ENCODE measurements around the gene MATN4. TPM values are rescaled to one million over a fixed set of nuclear protein-coding genes. Genes with fewer than 3 reads are reported as not detected.

Gene MATN4
- total and polyA plus RNA-seq, 2 of the 13 experiments (the other 11 are each of a cell fraction or from before 2014, with no cell fraction given), result not detected

- TF ChIP-seq ZNF704 (CRISPR knock-in tag; IDR thresholded peaks at IDR 0.05; ENCODE audit: borderline replicate concordance), result no peak
- no peak for TF ChIP-seq ZNF678 (CRISPR knock-in tag; IDR thresholded peaks at IDR 0.05)
- no peak for TF ChIP-seq ZFP36L1 (CRISPR knock-in tag; IDR thresholded peaks at IDR 0.05)
- TF ChIP-seq RCOR2 (CRISPR knock-in tag; IDR thresholded peaks at IDR 0.05), result no peak
- no peak for TF ChIP-seq ZNF615 (CRISPR knock-in tag; IDR thresholded peaks at IDR 0.05; ENCODE audit: borderline replicate concordance)
- TF ChIP-seq ZMAT3 (CRISPR knock-in tag; conservative IDR thresholded peaks at IDR 0.05), result 0 out of 2 replicates have a peak, but pooled peaks have one; percentile 21
- no peak for TF ChIP-seq RBM39 (IDR thresholded peaks at IDR 0.05; ENCODE audit: low read depth, low read length, poor library complexity, severe bottlenecking)
- TF ChIP-seq ZNF3 (CRISPR knock-in tag; IDR thresholded peaks at IDR 0.05), result no peak
- TF ChIP-seq ZNF510 (CRISPR knock-in tag; IDR thresholded peaks at IDR 0.05; ENCODE audit: low read depth), result peak; percentile 71; the same call in 1 of the 2 replicates
- no peak for TF ChIP-seq MEIS2 (CRISPR knock-in tag; IDR thresholded peaks at IDR 0.05)
- no peak for TF ChIP-seq STAG1 (CRISPR knock-in tag; IDR thresholded peaks at IDR 0.05)
- no peak for TF ChIP-seq NFIB (CRISPR knock-in tag; IDR thresholded peaks at IDR 0.05; ENCODE audit: borderline replicate concordance)
- no peak for TF ChIP-seq NFYC (CRISPR knock-in tag; IDR thresholded peaks at IDR 0.05)
- TF ChIP-seq ZNF280D (CRISPR knock-in tag; IDR thresholded peaks at IDR 0.05), result no peak
- TF ChIP-seq SNAI1 (CRISPR knock-in tag; IDR thresholded peaks at IDR 0.05; ENCODE audit: borderline replicate concordance), result 0 out of 2 replicates have a peak, but pooled peaks have one; percentile 18
- peak; percentile 75; the same call in 1 of the 2 replicates for TF ChIP-seq ONECUT2 (CRISPR knock-in tag; IDR thresholded peaks at IDR 0.05)
- no peak; the same call in 1 of the 2 replicates for TF ChIP-seq THAP11 (CRISPR knock-in tag; IDR thresholded peaks at IDR 0.05)
- TF ChIP-seq BORCS8-MEF2B (CRISPR knock-in tag; IDR thresholded peaks at IDR 0.05), result no peak; the same call in 1 of the 2 replicates
- TF ChIP-seq WIZ (CRISPR knock-in tag; IDR thresholded peaks at IDR 0.05), result no peak
- no peak for TF ChIP-seq SMARCE1 (IDR thresholded peaks at IDR 0.05; ENCODE audit: borderline replicate concordance)
- no peak; the same call in 1 of the 2 replicates for TF ChIP-seq ZNF713 (CRISPR knock-in tag; IDR thresholded peaks at IDR 0.05)
- no peak for TF ChIP-seq TEAD2 (CRISPR knock-in tag; IDR thresholded peaks at IDR 0.05)
- TF ChIP-seq GMEB2 (CRISPR knock-in tag; IDR thresholded peaks at IDR 0.05; ENCODE audit: low read depth), result no peak
- TF ChIP-seq SRSF4 (IDR thresholded peaks at IDR 0.05; ENCODE audit: low read depth, low read length, poor library complexity, severe bottlenecking), result no peak
- no peak for TF ChIP-seq ZNF703 (CRISPR knock-in tag; IDR thresholded peaks at IDR 0.05; ENCODE audit: borderline replicate concordance)
- TF ChIP-seq ZNF337 (CRISPR knock-in tag; IDR thresholded peaks at IDR 0.05; ENCODE audit: borderline replicate concordance, low read depth), result no peak
- TF ChIP-seq NFKBIZ (CRISPR knock-in tag; IDR thresholded peaks at IDR 0.05), result no peak
These were observed 35.6 kb upstream of the MATN4 start (continued) for GRCh38 chr20:45343532-45344167.
